HG03378 (cell line): ENCODE results near the gene CTDSP2.
"Not testable (repeated sequence)": the region's sequence is repeated elsewhere in the genome, so short reads cannot be mapped to it uniquely, and the experiment has no call there.

Experiments
- ATAC-seq: cut with Tn5 transposase; IDR thresholded peaks from one replicate; pipeline ENCODE4 v1.9.1; 2021; ENCODE audit warnings: mild to moderate bottlenecking, moderate library complexity; ENCODE audit not compliant: unreplicated experiment

CTDSP2 gene

DNA sequence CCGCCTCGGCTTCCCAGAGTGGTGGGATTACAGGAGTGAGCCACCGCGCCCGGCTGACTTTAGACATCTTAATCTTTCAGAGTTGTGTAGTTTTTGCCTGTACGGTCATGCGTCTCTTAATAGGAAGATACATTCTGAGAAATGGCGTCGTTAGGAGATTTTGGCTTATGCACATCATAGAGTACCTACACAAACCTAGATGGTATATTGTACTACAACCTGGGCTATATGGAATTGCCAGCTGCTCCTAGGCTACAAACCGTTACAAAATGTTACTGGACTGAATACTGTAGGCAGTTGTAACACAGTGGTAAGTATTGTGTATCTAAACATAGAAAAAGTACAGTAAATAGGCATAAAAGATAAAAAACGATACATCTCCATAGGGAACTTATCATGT lies 62.7 kb downstream of the CTDSP2 start:
- ATAC-seq = no peak

DNA sequence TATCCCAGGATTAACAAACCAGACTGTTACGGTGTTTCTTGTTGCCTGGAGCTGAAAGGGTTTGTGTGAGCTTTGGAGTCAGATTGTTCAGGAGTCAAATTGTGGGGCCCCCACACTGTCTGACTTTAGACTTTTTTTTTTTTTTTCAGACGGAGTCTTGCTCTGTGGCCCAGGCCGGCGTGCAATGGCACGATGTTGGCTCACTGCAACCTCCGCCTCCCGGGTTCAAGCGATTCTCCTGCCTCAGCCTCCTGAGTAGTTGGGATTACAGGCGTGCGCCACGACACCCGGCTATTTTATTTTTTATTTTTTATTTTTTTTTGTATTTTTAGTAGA lies 63.1 kb downstream of the CTDSP2 start:
- ATAC-seq = no peak

DNA sequence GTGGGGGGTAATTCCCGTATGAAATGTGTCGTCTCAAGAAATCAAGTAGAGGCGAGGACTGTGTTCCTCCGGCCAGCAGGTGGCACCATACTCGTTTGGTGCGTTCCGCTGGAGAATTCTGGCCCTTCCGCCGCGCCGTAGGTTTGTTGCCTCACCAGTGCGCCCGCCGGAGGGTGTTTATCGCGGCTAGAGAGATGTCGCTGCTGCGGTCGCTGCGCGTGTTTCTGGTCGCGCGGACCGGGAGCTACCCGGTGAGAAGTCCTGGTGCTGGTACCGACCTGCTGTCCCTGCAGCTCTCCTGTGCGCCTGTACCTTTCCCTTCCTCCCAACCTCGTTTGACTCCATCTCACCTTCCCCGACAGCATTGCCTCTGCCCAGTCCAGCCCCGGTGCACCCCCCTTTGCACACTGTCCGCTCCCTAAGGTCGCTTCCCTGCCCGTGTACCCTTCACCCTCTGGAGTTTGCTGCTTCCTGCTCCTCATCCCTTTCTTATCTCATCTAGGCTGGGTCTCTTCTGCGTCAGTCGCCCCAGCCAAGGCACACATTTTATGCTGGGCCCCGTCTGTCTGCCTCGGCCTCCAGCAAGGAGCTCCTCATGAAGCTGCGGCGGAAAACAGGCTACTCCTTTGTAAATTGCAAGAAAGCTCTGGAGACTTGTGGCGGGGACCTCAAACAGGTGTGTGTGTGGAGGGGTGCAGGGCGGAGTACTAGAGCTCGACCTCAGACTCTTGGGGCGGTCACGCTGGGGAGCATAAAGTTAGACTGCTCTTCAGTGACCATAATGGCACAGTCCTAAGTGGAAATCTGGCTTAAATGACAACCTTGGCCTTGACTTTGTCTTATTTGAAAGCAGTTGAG lies 63.7 kb downstream of the CTDSP2 start, which contains the start of gene TSFM:
TSFM (plus strand) TSS at position 180 of the 858 bp plus-strand sequence; CDS start at position 195, 15 bp downstream.
- peak; percentile 82 for ATAC-seq

DNA sequence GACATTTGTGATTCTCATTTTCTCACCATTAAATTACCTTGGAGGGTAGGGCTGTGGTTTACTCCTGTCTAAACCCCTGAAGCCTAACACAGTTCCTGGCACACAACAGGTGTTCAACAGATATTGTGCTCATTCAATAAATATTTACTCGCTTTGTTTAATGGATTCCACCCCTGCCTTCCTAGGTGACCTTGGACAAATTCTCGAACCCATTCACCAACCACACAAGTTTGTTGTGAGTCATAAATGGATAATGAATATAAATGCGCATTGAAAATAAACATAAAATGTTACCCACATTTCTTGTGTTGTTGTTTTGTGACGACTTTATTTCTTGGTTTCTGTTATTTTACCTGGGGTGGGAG lies 64.3 kb downstream of the CTDSP2 start:
- peak; percentile 8 for ATAC-seq

DNA sequence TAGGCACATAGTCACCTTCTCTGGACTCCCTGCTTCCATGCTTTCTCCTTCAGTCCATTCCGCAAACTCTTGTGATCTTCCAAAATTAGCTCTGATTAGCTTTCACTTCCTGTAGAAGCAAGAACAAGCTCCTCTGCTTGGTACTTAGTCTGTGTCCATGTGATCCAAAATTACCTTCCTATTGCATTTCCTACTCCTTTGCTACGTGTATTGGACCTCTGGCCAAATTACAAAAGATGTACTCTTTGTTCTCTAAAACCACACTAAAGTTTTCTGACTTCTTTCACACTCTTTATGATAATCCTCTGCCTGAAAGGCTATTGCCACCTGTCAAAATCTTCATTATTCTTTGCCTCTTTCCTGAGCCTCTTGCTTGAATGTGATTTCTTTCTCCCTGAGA lies 64.7 kb downstream of the CTDSP2 start:
- ATAC-seq = no peak

DNA sequence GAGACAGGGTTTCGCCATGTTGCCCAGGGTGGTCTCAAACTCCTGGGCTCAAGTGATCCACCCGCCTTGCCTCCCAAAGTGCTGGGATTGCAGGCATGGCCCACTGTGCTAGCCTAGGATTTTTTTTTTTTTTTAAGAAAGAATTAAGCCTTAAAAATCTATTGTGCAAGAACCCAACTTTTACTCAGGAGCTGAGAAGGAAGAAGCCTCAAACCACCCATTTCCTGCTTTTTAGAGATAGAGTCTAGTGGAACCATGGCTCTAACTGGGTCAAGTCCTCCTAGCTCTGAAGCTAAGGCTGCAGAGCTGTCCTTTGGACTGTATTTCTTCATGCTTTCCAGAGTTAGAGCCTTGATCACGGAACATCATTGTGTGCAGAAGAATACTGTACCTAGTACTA lies 65.3 kb downstream of the CTDSP2 start:
- ATAC-seq = no peak

DNA sequence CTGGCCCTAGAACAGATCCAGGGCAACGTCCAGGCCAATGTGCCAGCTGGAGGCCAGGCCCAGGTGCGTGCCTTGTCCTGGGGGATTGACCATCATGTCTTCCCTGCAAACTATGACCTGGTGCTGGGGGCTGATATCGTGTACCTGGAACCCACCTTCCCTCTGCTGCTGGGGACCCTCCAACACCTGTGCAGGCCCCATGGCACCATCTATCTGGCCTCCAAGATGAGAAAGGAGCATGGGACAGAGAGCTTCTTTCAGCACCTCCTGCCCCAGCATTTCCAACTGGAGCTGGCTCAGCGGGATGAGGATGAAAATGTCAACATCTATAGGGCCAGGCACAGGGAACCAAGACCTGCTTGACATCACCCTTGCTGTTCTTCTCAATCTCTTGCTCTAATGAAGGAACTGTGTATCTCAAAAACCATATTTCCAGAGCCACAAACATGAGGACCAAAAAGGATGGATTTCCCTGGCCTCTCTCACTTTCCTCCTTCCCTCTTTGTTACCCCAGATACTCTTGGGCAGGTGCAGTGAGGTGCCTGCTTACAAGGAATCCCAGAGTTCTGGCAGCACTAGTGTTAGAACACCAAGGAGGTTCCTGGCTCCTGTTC lies 66.1 kb downstream of the CTDSP2 start:
- ATAC-seq = no peak

DNA sequence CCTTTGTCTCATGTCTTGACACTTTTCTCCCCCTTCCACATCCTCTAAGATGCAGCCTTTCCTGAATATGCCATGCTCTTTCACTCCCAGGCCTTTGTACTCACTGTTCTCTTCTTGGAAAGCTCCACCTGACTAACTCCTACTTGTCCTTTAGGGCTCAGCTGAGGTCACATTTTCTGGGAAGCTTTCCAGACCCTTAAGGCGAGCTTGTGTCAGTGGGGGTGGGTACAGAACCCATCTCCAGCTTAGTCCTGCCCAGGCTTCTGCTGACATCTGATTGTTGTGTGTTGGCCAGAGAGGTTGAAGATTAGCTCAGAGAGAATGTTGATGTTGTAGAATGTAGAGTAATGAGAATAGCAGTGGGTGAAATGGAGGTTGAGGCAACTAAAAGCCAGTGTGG lies 66.8 kb downstream of the CTDSP2 start:
- no peak for ATAC-seq

DNA sequence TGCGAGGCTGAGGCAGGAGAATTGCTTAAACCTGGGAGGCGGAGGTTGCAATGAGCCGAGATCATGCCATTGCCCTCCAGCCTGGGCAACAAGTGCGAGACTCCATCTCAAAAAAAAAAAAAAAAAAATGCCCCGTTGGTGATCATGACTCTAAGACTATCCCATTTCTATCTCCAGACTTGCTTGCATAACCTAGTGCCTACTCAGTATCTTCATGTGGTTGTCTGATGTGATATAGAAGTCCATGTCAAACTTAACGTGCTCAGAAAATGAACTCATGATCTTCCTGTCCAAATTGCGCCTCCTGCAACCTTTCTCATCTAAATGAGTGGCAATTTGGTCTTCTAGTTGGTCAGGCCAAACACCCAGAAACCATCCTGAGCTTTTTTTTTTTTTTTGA lies 68.6 kb downstream of the CTDSP2 start:
- ATAC-seq = no peak

DNA sequence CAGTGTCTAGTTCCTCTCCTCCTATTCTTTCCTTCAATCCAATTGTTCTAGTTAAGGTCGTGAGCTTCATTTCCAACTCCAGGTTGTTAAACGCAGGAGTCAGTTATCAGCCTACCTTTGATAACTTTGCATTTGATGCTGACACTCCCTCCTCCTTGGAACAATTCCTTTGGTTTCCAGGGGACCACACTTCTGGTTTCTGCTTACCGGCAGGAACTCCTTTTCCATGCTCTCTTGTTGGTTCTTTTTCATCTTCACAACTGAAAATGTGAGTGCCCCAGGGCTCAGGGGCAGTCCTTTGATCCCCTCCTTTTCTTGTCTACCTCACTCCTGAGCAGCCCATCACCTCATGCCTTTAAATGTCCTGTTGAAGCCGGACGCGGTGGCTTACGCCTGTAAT lies 69.2 kb downstream of the CTDSP2 start:
- no peak for ATAC-seq

DNA sequence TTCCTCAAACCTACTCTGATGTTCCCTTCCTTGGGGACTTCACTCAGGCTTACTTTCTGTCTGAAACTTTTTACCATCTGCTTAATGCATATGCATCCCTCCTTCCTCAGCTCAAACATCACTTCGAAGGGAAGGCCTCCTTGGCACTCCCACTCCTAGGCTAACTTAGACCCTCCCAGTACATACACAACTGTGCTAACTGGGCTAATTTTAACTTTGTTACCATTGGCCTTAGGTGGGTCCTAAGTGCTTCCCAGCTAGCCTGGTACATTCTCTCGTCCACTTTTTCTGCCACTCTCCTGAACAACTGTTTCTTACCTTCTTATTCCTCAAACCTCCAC lies 70.3 kb downstream of the CTDSP2 start:
- ATAC-seq = no peak

DNA sequence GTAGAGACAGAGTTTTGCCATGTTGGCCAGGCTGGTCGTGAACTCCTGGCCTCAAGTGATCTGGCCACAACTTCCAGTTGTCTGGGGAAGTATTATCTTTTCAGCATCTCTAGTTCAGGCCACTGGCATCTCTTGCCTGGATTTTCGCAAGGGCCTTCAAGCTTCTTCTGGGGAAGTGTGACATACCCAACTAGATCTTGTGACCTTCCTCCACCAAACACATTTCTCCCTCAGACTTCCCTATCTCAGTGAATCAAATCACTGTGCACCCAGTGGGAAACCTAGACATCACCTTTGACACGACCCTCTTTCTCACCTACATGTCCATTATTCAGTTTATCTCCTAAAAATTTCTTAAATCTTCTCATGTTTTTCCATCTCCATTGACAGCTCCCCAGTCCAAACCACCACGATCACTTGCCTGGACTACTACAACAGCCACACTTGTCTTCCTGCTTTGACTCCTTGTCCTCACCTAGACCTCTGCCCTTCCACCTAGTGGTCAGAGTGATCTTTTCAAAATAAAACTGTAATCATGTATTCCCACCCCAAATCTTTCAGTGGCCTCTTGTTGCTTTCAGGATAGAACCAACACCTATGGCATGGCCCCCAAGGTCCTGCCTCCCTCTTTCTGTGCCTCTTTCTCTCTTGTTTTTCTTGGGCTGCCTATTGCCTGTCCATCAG lies 70.8 kb downstream of the CTDSP2 start:
- no peak for ATAC-seq

DNA sequence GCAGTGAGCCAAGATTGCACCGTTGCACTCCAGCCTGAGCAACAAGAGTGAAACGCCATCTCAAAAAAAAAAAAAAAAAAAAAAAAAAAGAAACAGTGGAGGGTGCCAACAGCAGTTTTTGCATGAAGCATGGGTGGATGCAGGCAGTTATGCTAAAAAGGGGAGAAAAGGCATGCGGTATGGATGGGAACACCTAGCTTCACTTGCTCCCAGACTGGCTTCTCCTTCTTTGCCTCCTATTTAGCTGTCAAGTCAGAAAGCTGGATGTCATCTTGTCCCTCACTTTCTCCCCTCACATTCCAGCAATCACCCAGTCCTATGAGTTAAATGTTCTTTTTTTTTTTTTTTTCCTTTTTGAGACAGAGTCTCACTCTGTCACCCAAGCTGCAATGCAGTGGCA lies 71.5 kb downstream of the CTDSP2 start:
- ATAC-seq = no peak

DNA sequence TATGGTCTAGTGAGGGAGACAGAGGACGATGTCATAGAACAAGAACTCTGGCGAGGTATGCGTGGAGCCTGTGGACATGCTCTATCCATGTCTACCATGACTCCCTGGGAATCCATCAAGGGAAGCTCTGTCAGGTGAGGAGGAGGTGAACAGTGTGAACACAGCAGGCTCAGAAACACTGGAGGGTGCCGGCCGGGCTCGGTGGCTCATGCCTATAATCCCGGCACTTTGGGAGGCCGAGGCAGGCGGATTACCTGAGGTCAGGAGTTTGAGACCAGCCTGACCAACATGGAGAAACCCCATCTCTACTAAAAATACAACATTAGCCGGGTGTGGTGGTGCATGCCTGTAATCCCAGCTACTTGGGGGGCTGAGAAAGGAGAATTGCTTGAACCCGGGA lies 71.9 kb downstream of the CTDSP2 start:
- not testable (repeated sequence) for ATAC-seq

DNA sequence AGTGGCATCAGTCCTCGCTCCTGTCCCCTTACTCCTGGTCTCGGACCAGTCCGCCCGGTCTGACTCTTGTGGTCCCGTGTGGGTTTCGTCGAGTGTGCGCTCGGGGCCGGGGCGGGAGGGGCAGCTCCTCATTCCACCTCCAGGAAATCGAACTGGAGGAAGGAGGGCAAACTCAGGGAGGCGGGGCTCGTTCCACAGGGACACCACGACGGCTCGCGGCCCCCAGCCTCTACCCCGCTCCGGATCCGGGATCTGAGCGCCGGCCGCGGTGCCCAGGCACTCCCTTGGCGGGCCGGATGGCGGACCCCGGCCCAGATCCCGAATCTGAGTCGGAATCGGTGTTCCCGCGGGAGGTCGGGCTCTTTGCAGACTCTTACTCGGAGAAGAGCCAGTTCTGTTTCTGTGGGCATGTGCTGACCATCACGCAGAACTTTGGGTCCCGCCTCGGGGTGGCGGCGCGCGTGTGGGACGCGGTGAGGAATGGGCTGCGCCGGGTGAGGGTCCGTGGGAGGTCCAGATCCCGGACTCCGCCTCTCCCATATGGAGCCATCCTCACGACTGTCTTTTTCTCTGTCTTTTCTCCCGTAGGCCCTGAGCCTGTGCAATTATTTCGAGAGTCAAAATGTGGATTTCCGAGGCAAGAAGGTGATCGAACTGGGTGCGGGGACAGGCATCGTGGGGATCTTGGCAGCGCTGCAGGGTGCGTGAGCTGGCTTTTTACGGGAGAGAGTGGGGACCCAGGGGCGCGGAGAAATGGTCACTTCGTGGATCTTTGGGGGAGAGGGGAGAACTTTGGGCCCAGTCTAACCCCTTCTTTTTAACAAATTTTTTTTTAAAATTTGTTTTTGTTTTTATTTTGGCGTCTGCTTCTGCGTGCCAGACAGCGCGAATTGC lies 73.9 kb downstream of the CTDSP2 start, which contains the start of gene EEF1AKMT3:
EEF1AKMT3 (plus strand) TSS at position 186 of the 894 bp plus-strand sequence; CDS start at position 297, 111 bp downstream.
- peak; percentile 7 for ATAC-seq

DNA sequence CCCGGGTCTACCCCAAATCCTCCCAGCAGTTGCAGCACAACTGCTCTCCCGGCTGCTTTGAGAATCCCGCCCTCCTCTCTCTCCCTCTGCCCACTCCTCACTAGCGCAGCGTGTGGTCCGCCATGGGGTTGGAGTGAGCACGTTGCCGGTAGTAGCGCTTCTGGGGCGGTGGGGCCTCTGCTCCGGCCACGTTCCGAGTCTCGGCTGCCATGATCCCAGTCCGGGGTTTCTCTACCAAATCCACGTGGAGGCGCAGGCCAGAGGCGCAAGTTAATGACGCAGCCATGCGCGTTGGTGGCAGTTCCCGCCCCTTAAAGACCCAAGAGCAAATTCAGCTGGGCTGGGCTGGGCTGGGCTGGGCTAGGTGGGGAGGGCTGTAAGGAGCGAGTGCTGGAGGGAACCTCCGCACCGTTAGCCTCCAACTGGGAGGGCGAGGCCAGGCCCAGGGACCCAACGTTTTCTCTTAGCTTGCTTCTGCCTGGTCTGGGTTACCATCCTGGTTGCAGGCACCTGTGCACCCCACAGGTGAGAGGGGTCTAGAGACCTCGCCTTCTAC lies 74.6 kb downstream of the CTDSP2 start, which contains the start of gene METTL1:
METTL1 (minus strand) TSS at position 233 of the 556 bp plus-strand sequence; CDS start at position 211, 22 bp downstream.
- peak; percentile 75 for ATAC-seq

DNA sequence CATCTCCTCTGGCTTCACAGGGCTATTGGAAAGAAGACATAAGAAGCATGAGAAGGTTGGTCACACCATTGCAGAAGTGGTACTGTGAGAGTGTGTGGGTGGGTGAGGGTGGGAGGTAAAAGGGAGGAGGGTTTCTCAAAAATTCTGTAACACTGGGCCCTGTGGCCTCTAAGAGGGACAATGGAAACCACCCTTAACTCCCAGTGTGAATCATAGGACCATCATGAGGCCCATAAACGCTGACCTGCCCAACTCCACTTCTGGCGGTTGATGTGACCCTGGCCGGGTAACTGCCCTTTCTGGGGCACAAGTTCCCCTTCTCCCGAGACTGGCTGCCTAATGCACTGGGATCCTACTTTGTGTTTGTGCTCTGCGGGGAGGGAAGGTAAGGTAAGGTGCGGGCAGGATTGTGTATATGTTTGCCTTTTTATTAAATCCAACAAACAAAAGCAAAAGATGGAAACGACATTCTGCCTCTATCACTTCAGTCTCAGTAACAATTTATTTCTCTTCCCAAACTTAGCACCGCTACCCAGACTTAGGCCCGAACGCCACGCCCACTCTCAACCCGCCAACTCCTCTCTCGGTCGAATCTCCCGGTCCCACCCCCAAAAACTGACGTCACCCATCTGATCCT lies 75.2 kb downstream of the CTDSP2 start:
- peak; percentile 79 for ATAC-seq

DNA sequence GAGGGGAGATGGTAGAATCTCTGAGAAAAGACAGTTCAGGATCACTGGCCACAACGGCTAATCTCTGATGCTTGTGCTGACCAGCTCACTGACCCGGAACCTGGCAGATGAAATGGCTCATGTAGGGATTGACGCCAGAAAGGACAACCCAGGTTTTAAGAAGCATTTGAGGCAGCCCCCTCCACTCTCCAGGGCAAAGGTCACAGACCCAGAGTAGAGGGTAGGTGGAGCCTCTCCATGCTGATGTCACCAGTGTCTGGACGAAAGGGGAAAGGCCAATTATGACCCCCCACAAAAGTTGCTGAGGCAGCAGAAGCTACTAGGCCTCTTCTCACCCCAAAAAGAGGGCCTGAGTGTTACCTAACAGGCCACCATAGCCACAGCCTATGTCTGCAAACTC lies 75.8 kb downstream of the CTDSP2 start:
- no peak for ATAC-seq
